Measurements from ENCODE around the gene CNTNAP5.

CNTNAP5 gene

GRCh38 chr2:124316133-124316532 lies 291.0 kb downstream of the CNTNAP5 start:
- no peak for TF ChIP-seq CTCF (IDR thresholded peaks at IDR 0.05; ENCODE audit: insufficient read depth, low read length, missing control alignments)
- no peak for DNase-seq (ENCODE audit: low read depth, low spot score)
- no peak overlapping the region for H3K4me3 ChIP-seq (ENCODE audit: low read depth, low read length)
- POLR2A ChIA-PET: no interaction called here
- CTCF ChIA-PET: no interaction called here

GRCh38 chr2:124316881-124317605 lies 292.0 kb downstream of the CNTNAP5 start:
- ChIA-PET CTCF (no interaction called here), POLR2A (no interaction called here)
- DNase-seq (ENCODE audit: low read depth, low spot score): no peak
- no peak overlapping the region for H3K4me3 ChIP-seq (ENCODE audit: low read depth, low read length)
- no peak for TF ChIP-seq CTCF (IDR thresholded peaks at IDR 0.05; ENCODE audit: insufficient read depth, low read length, missing control alignments)

GRCh38 chr2:124317628-124318027 lies 292.5 kb downstream of the CNTNAP5 start:
- POLR2A ChIA-PET: no interaction called here
- DNase-seq (ENCODE audit: low read depth, low spot score): no peak
- TF ChIP-seq CTCF (IDR thresholded peaks at IDR 0.05; ENCODE audit: insufficient read depth, low read length, missing control alignments): no peak
- CTCF ChIA-PET: no interaction called here
- H3K4me3 ChIP-seq (ENCODE audit: low read depth, low read length): no peak overlapping the region

GRCh38 chr2:124318913-124319312 lies 293.8 kb downstream of the CNTNAP5 start:
- no peak overlapping the region for H3K4me3 ChIP-seq (ENCODE audit: low read depth, low read length)
- ChIA-PET POLR2A (no interaction called here), CTCF (no interaction called here)
- TF ChIP-seq CTCF (IDR thresholded peaks at IDR 0.05; ENCODE audit: insufficient read depth, low read length, missing control alignments): no peak
- no peak for DNase-seq (ENCODE audit: low read depth, low spot score)

- no peak for DNase-seq (ENCODE audit: low read depth, low spot score)
- CTCF ChIA-PET: no interaction called here
- H3K4me3 ChIP-seq (ENCODE audit: low read depth, low read length): no peak overlapping the region
- POLR2A ChIA-PET: no interaction called here
- TF ChIP-seq CTCF (IDR thresholded peaks at IDR 0.05; ENCODE audit: insufficient read depth, low read length, missing control alignments): no peak
These were observed 294.5 kb downstream of the CNTNAP5 start for GRCh38 chr2:124319577-124319976.

GRCh38 chr2:124320051-124320688 lies 295.1 kb downstream of the CNTNAP5 start:
- DNase-seq (ENCODE audit: low read depth, low spot score): no peak
- ChIA-PET CTCF (no interaction called here), POLR2A (no interaction called here)
- no peak for TF ChIP-seq CTCF (IDR thresholded peaks at IDR 0.05; ENCODE audit: insufficient read depth, low read length, missing control alignments)
- H3K4me3 ChIP-seq (ENCODE audit: low read depth, low read length): no peak overlapping the region
